Measurements from ENCODE around the gene PRMT3. TPM values are rescaled to one million over a fixed set of nuclear protein-coding genes. Genes with fewer than 3 reads are reported as not detected.

Gene PRMT3
- total RNA-seq, 2 donors from 2014 or later, result 26.2 to 27.1 TPM

DNA sequence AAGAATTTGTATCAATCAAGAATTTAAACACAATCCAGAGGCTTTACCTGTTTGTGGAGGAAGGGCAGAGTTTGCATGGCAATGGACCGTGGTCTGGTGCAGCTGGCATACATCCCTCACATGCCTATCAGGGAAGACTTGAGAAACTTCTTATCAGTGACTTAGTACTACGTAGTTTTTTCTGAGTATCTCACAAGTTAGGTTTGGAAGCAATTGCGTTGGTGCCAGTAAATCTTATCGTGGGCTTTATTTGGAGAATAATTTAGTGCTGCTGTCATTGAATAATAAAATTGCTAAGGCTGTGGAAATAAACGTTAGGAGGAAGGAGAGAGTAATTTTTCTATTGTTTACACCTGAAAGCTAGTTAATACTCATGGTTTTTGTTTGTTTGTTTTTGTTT, 72.3 kb downstream of the PRMT3 start:
- 89 to 95% methylated on average over 3 to 5 of the region's 5 CpGs for WGBS, 2 experiments (ENCODE audit: insufficient coverage in 1 of 2, insufficient read length in 1 of 2)
- Mint-ChIP-seq H3K27me3 (ENCODE audit: insufficient read depth) (no peaks in the 10 kb centered on the region), H3K9me3 (no peaks in the 10 kb centered on the region), H3K4me3 (no peak overlapping the region), H3K36me3 (ENCODE audit: low read depth) (peaks cover 13% of the 10 kb centered on the region), H3K27ac (no peak overlapping the region), H3K4me1 (no peaks in the 10 kb centered on the region)
- Histone ChIP-seq H3K9ac (ENCODE audit: extremely low read depth, low read length, poor library complexity, severe bottlenecking) (no peak overlapping the region), H3K36me3 (ENCODE audit: control insufficient read depth, insufficient read depth, low read length) (no peaks in the 10 kb centered on the region), H3K9me3 (ENCODE audit: control insufficient read depth, low read length) (no peaks in the 10 kb centered on the region), H3K27me3 (ENCODE audit: control insufficient read depth, insufficient read depth, low read length, poor library complexity, severe bottlenecking) (no peaks in the 10 kb centered on the region), H3K27ac (ENCODE audit: low read depth, low read length) (no peak overlapping the region), H3K4me1 (ENCODE audit: control insufficient read depth, insufficient read depth, low read length) (no peaks in the 10 kb centered on the region), H3K4me3 (ENCODE audit: low read length) (no peak overlapping the region)
- TF ChIP-seq, protein P1, sequence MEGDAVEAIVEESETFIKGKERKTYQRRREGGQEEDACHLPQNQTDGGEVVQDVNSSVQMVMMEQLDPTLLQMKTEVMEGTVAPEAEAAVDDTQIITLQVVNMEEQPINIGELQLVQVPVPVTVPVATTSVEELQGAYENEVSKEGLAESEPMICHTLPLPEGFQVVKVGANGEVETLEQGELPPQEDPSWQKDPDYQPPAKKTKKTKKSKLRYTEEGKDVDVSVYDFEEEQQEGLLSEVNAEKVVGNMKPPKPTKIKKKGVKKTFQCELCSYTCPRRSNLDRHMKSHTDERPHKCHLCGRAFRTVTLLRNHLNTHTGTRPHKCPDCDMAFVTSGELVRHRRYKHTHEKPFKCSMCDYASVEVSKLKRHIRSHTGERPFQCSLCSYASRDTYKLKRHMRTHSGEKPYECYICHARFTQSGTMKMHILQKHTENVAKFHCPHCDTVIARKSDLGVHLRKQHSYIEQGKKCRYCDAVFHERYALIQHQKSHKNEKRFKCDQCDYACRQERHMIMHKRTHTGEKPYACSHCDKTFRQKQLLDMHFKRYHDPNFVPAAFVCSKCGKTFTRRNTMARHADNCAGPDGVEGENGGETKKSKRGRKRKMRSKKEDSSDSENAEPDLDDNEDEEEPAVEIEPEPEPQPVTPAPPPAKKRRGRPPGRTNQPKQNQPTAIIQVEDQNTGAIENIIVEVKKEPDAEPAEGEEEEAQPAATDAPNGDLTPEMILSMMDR (conservative IDR thresholded peaks at IDR 0.05), result no peak
- no peak for DNase-seq

- no peaks in the 10 kb centered on the region for H3K9me3 ChIP-seq (ENCODE audit: control insufficient read depth, low read length)
- Mint-ChIP-seq H3K4me3 (no peak overlapping the region), H3K36me3 (ENCODE audit: low read depth) (peaks cover 13% of the 10 kb centered on the region), H3K4me1 (no peaks in the 10 kb centered on the region), H3K27me3 (ENCODE audit: insufficient read depth) (no peaks in the 10 kb centered on the region), H3K27ac (no peak overlapping the region), H3K9me3 (no peaks in the 10 kb centered on the region)
- no peaks in the 10 kb centered on the region for H3K36me3 ChIP-seq (ENCODE audit: control insufficient read depth, insufficient read depth, low read length)
- TF ChIP-seq, protein P1 (conservative IDR thresholded peaks at IDR 0.05), result no peak
- no peak overlapping the region for H3K4me3 ChIP-seq (ENCODE audit: low read length)
- H3K4me1 ChIP-seq (ENCODE audit: control insufficient read depth, insufficient read depth, low read length), result no peaks in the 10 kb centered on the region
- H3K27ac ChIP-seq (ENCODE audit: low read depth, low read length), result no peak overlapping the region
- no peaks in the 10 kb centered on the region for H3K27me3 ChIP-seq (ENCODE audit: control insufficient read depth, insufficient read depth, low read length, poor library complexity, severe bottlenecking)
- no peak for DNase-seq
- no peak overlapping the region for H3K9ac ChIP-seq (ENCODE audit: extremely low read depth, low read length, poor library complexity, severe bottlenecking)
- WGBS, 2 experiments (ENCODE audit: insufficient coverage in 1 of 2, insufficient read length in 1 of 2), result 93 to 100% methylated on average over 1 to 2 of the region's 2 CpGs
Observed at GRCh38 chr11:20464518-20464917, 77.0 kb downstream of the PRMT3 start.

GRCh38 chr11:20467487-20468185, 80.1 kb downstream of the PRMT3 start:
- TF ChIP-seq, protein P1 (conservative IDR thresholded peaks at IDR 0.05), result no peak
- H3K4me1 Mint-ChIP-seq, result no peaks in the 10 kb centered on the region

More at GRCh38 chr11:20467487-20468185, 80.1 kb downstream of the PRMT3 start:
- Mint-ChIP-seq H3K27ac (no peak overlapping the region), H3K27me3 (ENCODE audit: insufficient read depth) (no peaks in the 10 kb centered on the region), H3K4me3 (no peak overlapping the region), H3K36me3 (ENCODE audit: low read depth) (peaks cover 22% of the 10 kb centered on the region), H3K9me3 (peaks cover 7% of the 10 kb centered on the region)
- DNase-seq, result no peak
- H3K36me3 ChIP-seq (ENCODE audit: control insufficient read depth, insufficient read depth, low read length), result peaks cover 3% of the 10 kb centered on the region
- H3K27me3 ChIP-seq (ENCODE audit: control insufficient read depth, insufficient read depth, low read length, poor library complexity, severe bottlenecking), result no peaks in the 10 kb centered on the region
- peaks cover 11% of the 10 kb centered on the region for H3K9me3 ChIP-seq (ENCODE audit: control insufficient read depth, low read length)
- H3K9ac ChIP-seq (ENCODE audit: extremely low read depth, low read length, poor library complexity, severe bottlenecking), result no peak overlapping the region
- H3K27ac ChIP-seq (ENCODE audit: low read depth, low read length), result no peak overlapping the region
- H3K4me3 ChIP-seq (ENCODE audit: low read length), result no peak overlapping the region
- WGBS, 2 experiments (ENCODE audit: insufficient coverage in 1 of 2, insufficient read length in 1 of 2), result 90 to 100% methylated on average over 2 to 5 of the region's 6 CpGs
- no peaks in the 10 kb centered on the region for H3K4me1 ChIP-seq (ENCODE audit: control insufficient read depth, insufficient read depth, low read length)
